SK-N-SH (cell line): ENCODE data around the gene INPP5K. TPM values are rescaled to one million over a fixed set of nuclear protein-coding genes. Genes with fewer than 3 reads are reported as not detected.

Source experiments
- CTCF ChIA-PET: fragments of 300-600, 350-600 bp; formaldehyde crosslinking; extraction: SDS; loops from one replicate; lab custom pipeline; 2021; lab: Yijun Ruan, JAX
- POLR2A ChIA-PET: fragments of 350-600 bp; sonication (Branson Sonifier 250); formaldehyde crosslinking; extraction: SDS; loops from one replicate; lab custom pipeline; 2020; ENCODE audit warnings: antibody characterized with exemption, inconsistent platforms; lab: Yijun Ruan, JAX
- DNase-seq: peaks from one replicate; pipeline ENCODE4 v3.0.0; 2012
- H2AFZ ChIP-seq: fragments of 200-600 bp; sonication (generic); 2 replicates; pipeline ENCODE4 v1.8.1; 2016; ENCODE audit warnings: antibody characterized with exemption, mild to moderate bottlenecking, low read depth
- H3F3A ChIP-seq: fragments of 200-600 bp; sonication (generic); replicated peaks from 2 replicates; pipeline ENCODE3; 2016; ENCODE audit warnings: antibody characterized with exemption, mild to moderate bottlenecking; ENCODE audit not compliant: insufficient read depth
- H3K27ac ChIP-seq, 2 experiments: fragments of 200-500 bp in 1 of 2; fragments of 200-600 bp in 1 of 2; sonication (Bioruptor generic) in 1 of 2; sonication (generic), shearing (Covaris generic) in 1 of 2; 2 replicates each; pipeline versions ENCODE4 v1.5.1 to v1.6.1; 2014 to 2016; ENCODE audit warnings: low read depth in 2 of 2, inconsistent platforms in 1 of 2, low read length in 1 of 2, mild to moderate bottlenecking in 1 of 2, mixed read lengths in 1 of 2
- H3K27me3 ChIP-seq: fragments of 200-600 bp; sonication (generic), shearing (Covaris generic); 2 replicates; pipeline ENCODE4 v1.6.1; 2016; ENCODE audit warnings: mixed run types; ENCODE audit not compliant: insufficient read depth
- H3K36me3 ChIP-seq, 2 experiments: fragments of 200-500 bp in 1 of 2; fragments of 200-600 bp in 1 of 2; sonication (Bioruptor generic) in 1 of 2; sonication (generic) in 1 of 2; replicated peaks in 1 of 2; 2 replicates each; pipeline versions ENCODE3 to v1.5.1; 2014 to 2016; ENCODE audit warnings: low read length in 1 of 2, mild to moderate bottlenecking in 1 of 2; ENCODE audit not compliant: insufficient read depth in 2 of 2, control insufficient read depth in 1 of 2
- H3K4me1 ChIP-seq, 2 experiments: fragments of 200-500 bp in 1 of 2; fragments of 200-600 bp in 1 of 2; sonication (Bioruptor generic) in 1 of 2; sonication (generic), shearing (Covaris generic) in 1 of 2; 2 replicates each; pipeline versions ENCODE4 v1.5.1 to v1.6.1; 2014 to 2016; ENCODE audit warnings: low read depth in 1 of 2, low read length in 1 of 2, mixed run types in 1 of 2; ENCODE audit not compliant: insufficient read depth in 2 of 2, control insufficient read depth in 1 of 2
- H3K4me2 ChIP-seq: fragments of 200-600 bp; sonication (generic), shearing (Covaris generic); 2 replicates; pipeline ENCODE4 v1.6.1; 2017; ENCODE audit warnings: mixed run types
- H3K4me3 ChIP-seq, 2 experiments: fragments of 200-500 bp in 1 of 2; fragments of 200-600 bp in 1 of 2; sonication (Bioruptor generic) in 1 of 2; sonication (generic), shearing (Covaris generic) in 1 of 2; 2 replicates each; pipeline versions ENCODE4 v1.5.1 to v1.8.1; 2014 to 2016; ENCODE audit warnings: low read depth in 2 of 2, inconsistent platforms in 1 of 2, low read length in 1 of 2, mild to moderate bottlenecking in 1 of 2, mixed read lengths in 1 of 2, moderate library complexity in 1 of 2
- H3K79me2 ChIP-seq: fragments of 200-600 bp; sonication (generic); 2 replicates; pipeline ENCODE4 v1.8.1; 2017; ENCODE audit warnings: mild to moderate bottlenecking; ENCODE audit not compliant: insufficient read depth
- H3K9ac ChIP-seq: fragments of 200-600 bp; sonication (generic); 2 replicates; pipeline ENCODE4 v1.6.1; 2017; ENCODE audit warnings: mixed run types
- H3K9me2 ChIP-seq: fragments of 200-600 bp; sonication (generic); 2 replicates; pipeline ENCODE4 v1.6.1; 2017; ENCODE audit warnings: mixed run types
- H3K9me3 ChIP-seq: fragments of 200-600 bp; sonication (generic); 2 replicates; pipeline ENCODE4 v1.6.1; 2017; ENCODE audit warnings: mixed run types, mild to moderate bottlenecking, moderate library complexity
- H4K20me1 ChIP-seq: fragments of 200-600 bp; sonication (generic); 2 replicates; pipeline ENCODE4 v1.6.1; 2017; ENCODE audit warnings: mild to moderate bottlenecking, mixed run types; ENCODE audit not compliant: insufficient read depth
- CHD2 ChIP-seq: fragments of 150-350 bp; IDR thresholded peaks from 2 replicates; pipeline ENCODE4 v1.6.1; 2018; ENCODE audit warnings: low read length; ENCODE audit not compliant: partially characterized antibody
- ELF1 ChIP-seq: IDR thresholded peaks from 2 replicates; pipeline ENCODE4 v1.4.0; 2012
- EP300 ChIP-seq, 2 experiments: IDR thresholded peaks; 2 replicates each; pipeline versions ENCODE4 v1.4.0 to v1.6.1; 2012; ENCODE audit warnings: borderline replicate concordance in 1 of 2, low read depth in 1 of 2, low read length in 1 of 2
- FOSL2 ChIP-seq: IDR thresholded peaks from 2 replicates; pipeline ENCODE4 v1.4.0; 2012; ENCODE audit warnings: low read depth, mild to moderate bottlenecking, moderate library complexity, borderline replicate concordance
- FOXJ3 ChIP-seq: sonication (generic); formaldehyde crosslinking; IDR thresholded peaks from 2 replicates; pipeline ENCODE4 v1.5.1; 2020; ENCODE audit warnings: mild to moderate bottlenecking, missing genetic modification reagents
- FOXM1 ChIP-seq: IDR thresholded peaks from 2 replicates; pipeline ENCODE4 v1.4.0; 2012; ENCODE audit warnings: low read depth, mild to moderate bottlenecking
- GABPA ChIP-seq: IDR thresholded peaks from 2 replicates; pipeline ENCODE4 v1.4.0; 2012; ENCODE audit warnings: low read depth, mild to moderate bottlenecking
- GATA2 ChIP-seq: sonication (generic); formaldehyde crosslinking; IDR thresholded peaks from 2 replicates; pipeline ENCODE4 v1.5.0; 2020; ENCODE audit warnings: mild to moderate bottlenecking, missing genetic modification reagents
- JUND ChIP-seq: IDR thresholded peaks from 2 replicates; pipeline ENCODE4 v1.4.0; 2012
- MEF2A ChIP-seq: IDR thresholded peaks from 2 replicates; pipeline ENCODE4 v1.4.0; 2012; ENCODE audit warnings: low read depth, borderline replicate concordance
- MXI1 ChIP-seq: IDR thresholded peaks from 2 replicates; pipeline ENCODE4 v1.6.1; 2012; ENCODE audit warnings: mild to moderate bottlenecking, low read depth, low read length, improper control_type of control experiment
- NFIC ChIP-seq: IDR thresholded peaks from 2 replicates; pipeline ENCODE4 v1.4.0; 2012; ENCODE audit warnings: borderline replicate concordance
- POLR2AphosphoS5 ChIP-seq: IDR thresholded peaks from 2 replicates; pipeline ENCODE4 v1.6.1; 2012; ENCODE audit warnings: low read depth, low read length
- RCOR1 ChIP-seq: fragments of 150-350 bp; IDR thresholded peaks from 2 replicates; pipeline ENCODE4 v1.6.1; 2017; ENCODE audit warnings: antibody characterized with exemption, low read length
- RFX5 ChIP-seq: IDR thresholded peaks from 2 replicates; pipeline ENCODE4 v1.6.1; 2012; ENCODE audit warnings: mild to moderate bottlenecking, improper control_type of control experiment, low read length
- RXRA ChIP-seq: IDR thresholded peaks from 2 replicates; pipeline ENCODE4 v1.4.0; 2012; ENCODE audit warnings: low read depth, mild to moderate bottlenecking, borderline replicate concordance
- SIN3A ChIP-seq: IDR thresholded peaks from 2 replicates; pipeline ENCODE4 v1.6.1; 2012; ENCODE audit warnings: low read depth, mild to moderate bottlenecking, low read length, moderate library complexity, borderline replicate concordance
- TCF12 ChIP-seq: IDR thresholded peaks from 2 replicates; pipeline ENCODE4 v1.4.0; 2012
- YY1 ChIP-seq: IDR thresholded peaks from 2 replicates; pipeline ENCODE4 v1.4.0; 2012; ENCODE audit warnings: low read depth, mild to moderate bottlenecking
- WGBS: methylation state at CpG from one replicate; pipeline ENCODE4 v1.1.6; 2017; ENCODE audit warnings: low lambda C conversion rate; 5-methylcytosine and 5-hydroxymethylcytosine counted together
- polyA plus RNA-seq, 3 experiments: library from polyadenylated mRNA; depleted of rRNA; stranded (reverse); fragments of >200 nt; gene quantifications; 2 replicates each; pipeline ENCODE4 v1.2.3, GENCODE V29; 2012
- TF ChIP-seq, protein P1 (sequence below): fragments of 200-600 bp; sonication (generic); IDR thresholded peaks from 2 replicates; pipeline ENCODE4 v1.6.1; 2017; ENCODE audit warnings: antibody characterized with exemption, mild to moderate bottlenecking, moderate library complexity
- TF ChIP-seq, protein P2 (sequence below): IDR thresholded peaks from 2 replicates; pipeline ENCODE4; 2012
- TF ChIP-seq, protein P3 (sequence below): IDR thresholded peaks from 2 replicates; pipeline ENCODE4 v1.4.0; 2012; ENCODE audit warnings: low read depth, borderline replicate concordance
- TF ChIP-seq, protein P4 (sequence below): fragments of 150-350 bp; IDR thresholded peaks from 2 replicates; pipeline ENCODE4 v1.6.1; 2016; ENCODE audit warnings: mild to moderate bottlenecking, low read depth, low read length
- TF ChIP-seq, protein P5 (sequence below): IDR thresholded peaks from 2 replicates; pipeline ENCODE4 v1.4.0; 2012; ENCODE audit warnings: low read depth

INPP5K gene
- polyA plus RNA-seq, 1 of the 3 experiments (the other 2 are of a cell fraction) = 26.2 TPM

DNA sequence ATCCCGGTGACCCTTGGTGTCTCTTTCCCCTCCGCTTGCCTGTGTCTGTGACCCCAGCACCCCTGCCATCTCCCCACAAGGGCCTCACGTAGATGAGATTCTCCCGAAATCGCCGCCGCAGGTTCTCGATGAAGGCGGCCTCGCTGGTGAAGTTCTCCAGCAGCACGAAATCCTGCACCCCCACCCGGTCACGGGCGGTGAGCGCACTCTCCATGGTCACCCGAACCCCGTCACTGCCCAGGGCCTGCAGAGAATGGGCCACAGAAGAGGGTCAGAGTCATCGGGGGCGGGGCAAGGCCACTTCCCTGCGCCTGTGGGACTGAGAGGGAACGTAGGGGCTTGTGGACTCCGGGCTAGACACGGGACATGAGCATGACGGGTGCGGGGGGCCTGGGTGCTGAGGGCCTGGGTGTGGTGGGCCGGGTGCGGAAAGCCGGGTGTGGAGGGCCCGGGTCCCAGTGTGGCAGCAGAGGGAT lies 32.3 kb downstream of the INPP5K start:
- H3F3A ChIP-seq = peaks cover 8% of the 10 kb centered on the region
- TF ChIP-seq, protein P1, sequence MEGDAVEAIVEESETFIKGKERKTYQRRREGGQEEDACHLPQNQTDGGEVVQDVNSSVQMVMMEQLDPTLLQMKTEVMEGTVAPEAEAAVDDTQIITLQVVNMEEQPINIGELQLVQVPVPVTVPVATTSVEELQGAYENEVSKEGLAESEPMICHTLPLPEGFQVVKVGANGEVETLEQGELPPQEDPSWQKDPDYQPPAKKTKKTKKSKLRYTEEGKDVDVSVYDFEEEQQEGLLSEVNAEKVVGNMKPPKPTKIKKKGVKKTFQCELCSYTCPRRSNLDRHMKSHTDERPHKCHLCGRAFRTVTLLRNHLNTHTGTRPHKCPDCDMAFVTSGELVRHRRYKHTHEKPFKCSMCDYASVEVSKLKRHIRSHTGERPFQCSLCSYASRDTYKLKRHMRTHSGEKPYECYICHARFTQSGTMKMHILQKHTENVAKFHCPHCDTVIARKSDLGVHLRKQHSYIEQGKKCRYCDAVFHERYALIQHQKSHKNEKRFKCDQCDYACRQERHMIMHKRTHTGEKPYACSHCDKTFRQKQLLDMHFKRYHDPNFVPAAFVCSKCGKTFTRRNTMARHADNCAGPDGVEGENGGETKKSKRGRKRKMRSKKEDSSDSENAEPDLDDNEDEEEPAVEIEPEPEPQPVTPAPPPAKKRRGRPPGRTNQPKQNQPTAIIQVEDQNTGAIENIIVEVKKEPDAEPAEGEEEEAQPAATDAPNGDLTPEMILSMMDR = no peak
- TF ChIP-seq, protein P2, sequence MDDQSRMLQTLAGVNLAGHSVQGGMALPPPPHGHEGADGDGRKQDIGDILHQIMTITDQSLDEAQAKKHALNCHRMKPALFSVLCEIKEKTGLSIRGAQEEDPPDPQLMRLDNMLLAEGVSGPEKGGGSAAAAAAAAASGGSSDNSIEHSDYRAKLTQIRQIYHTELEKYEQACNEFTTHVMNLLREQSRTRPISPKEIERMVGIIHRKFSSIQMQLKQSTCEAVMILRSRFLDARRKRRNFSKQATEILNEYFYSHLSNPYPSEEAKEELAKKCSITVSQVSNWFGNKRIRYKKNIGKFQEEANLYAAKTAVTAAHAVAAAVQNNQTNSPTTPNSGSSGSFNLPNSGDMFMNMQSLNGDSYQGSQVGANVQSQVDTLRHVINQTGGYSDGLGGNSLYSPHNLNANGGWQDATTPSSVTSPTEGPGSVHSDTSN = no peak
- TF ChIP-seq MEF2A = no peak
- no peak for TF ChIP-seq EP300 (IDR thresholded peaks at IDR 0.05; ENCODE audit: borderline replicate concordance in 1 of 2, low read depth in 1 of 2, low read length in 1 of 2)
- no peak for TF ChIP-seq RCOR1
- no peak for TF ChIP-seq GATA2 (CRISPR knock-in tag)
- no peak for TF ChIP-seq FOXM1
- TF ChIP-seq FOXJ3 (CRISPR knock-in tag) = no peak
- TF ChIP-seq CHD2 = no peak
- no peak for TF ChIP-seq RXRA
- TF ChIP-seq YY1 = no peak
- no peak for TF ChIP-seq JUND
- H3K36me3 ChIP-seq = peaks cover 25 to 27% of the 10 kb centered on the region in 2 experiments
- DNase-seq = no peak
- no peak overlapping the region for H2AFZ ChIP-seq
- H3K9me3 ChIP-seq = no peaks in the 10 kb centered on the region
- no peaks in the 10 kb centered on the region for H3K9me2 ChIP-seq
- no peak overlapping the region for H3K9ac ChIP-seq
- WGBS = 96% methylated on average over 29 of the region's 29 CpGs
- H3K27me3 ChIP-seq = no peaks in the 10 kb centered on the region
- no peak overlapping the region for H3K4me3 ChIP-seq
- ChIA-PET POLR2A (no interaction called here), CTCF (interaction anchor here (1.1 to 1.4 kb wide), 2 partner anchors 32 to 90 kb away, joined by 3 to 4 read pairs; partner anchors contain the start of gene INPP5K)
- peaks cover 58% of the 10 kb centered on the region for H3K79me2 ChIP-seq
- no peak overlapping the region; a peak in 1 of 4 replicates for H3K27ac ChIP-seq
- H3K4me1 ChIP-seq = peaks cover 9 to 19% of the 10 kb centered on the region in 2 experiments; a peak in 2 of 4 replicates
- no peaks in the 10 kb centered on the region for H4K20me1 ChIP-seq
- H3K4me2 ChIP-seq = peak overlapping the region; percentile 95; the same call in 1 of the 2 replicates

DNA sequence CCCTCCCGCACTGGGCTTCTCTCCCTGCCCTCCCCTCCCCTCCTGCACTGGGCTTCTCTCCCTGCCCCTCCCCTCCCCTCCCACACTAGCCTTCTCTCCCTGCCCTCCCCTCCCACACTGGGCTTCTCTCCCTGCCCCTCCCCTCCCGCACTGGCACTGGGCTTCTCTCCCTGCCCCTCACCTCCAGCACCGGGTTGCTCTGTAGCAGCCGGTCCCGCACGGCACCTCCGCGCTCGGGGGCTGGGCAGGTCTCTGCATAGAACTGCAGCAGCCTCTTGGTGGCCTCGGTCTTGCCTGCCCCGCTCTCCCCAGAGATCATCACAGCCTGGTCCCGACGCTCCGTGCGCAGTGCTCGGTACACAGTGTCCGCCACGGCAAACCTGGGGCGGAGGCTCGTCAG lies 33.7 kb downstream of the INPP5K start:
- peaks cover 49% of the 10 kb centered on the region for H3K79me2 ChIP-seq
- H3K4me1 ChIP-seq = peaks cover 1 to 9% of the 10 kb centered on the region in 2 experiments; a peak in 1 of 4 replicates
- peaks cover 25 to 38% of the 10 kb centered on the region in 2 experiments for H3K36me3 ChIP-seq
- no peak overlapping the region for H2AFZ ChIP-seq
- no peak overlapping the region for H3K4me3 ChIP-seq
- no peak overlapping the region for H3K4me2 ChIP-seq
- H3K9ac ChIP-seq = no peak overlapping the region
- H3K27ac ChIP-seq = no peak overlapping the region
- POLR2A ChIA-PET = no interaction called here
- H3F3A ChIP-seq = no peaks in the 10 kb centered on the region
- no peak for DNase-seq
- H4K20me1 ChIP-seq = no peaks in the 10 kb centered on the region
- H3K27me3 ChIP-seq = no peaks in the 10 kb centered on the region
- TF ChIP-seq MXI1 (no peak), MEF2A (no peak), GABPA (no peak), FOXM1 (no peak), FOSL2 (no peak), RXRA (no peak), SIN3A (no peak), POLR2AphosphoS5 (no peak), JUND (no peak), TCF12 (no peak), NFIC (no peak), ELF1 (no peak), RFX5 (no peak)
- TF ChIP-seq, protein P3, sequence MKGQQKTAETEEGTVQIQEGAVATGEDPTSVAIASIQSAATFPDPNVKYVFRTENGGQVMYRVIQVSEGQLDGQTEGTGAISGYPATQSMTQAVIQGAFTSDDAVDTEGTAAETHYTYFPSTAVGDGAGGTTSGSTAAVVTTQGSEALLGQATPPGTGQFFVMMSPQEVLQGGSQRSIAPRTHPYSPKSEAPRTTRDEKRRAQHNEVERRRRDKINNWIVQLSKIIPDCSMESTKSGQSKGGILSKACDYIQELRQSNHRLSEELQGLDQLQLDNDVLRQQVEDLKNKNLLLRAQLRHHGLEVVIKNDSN = no peak
- TF ChIP-seq, protein P4, sequence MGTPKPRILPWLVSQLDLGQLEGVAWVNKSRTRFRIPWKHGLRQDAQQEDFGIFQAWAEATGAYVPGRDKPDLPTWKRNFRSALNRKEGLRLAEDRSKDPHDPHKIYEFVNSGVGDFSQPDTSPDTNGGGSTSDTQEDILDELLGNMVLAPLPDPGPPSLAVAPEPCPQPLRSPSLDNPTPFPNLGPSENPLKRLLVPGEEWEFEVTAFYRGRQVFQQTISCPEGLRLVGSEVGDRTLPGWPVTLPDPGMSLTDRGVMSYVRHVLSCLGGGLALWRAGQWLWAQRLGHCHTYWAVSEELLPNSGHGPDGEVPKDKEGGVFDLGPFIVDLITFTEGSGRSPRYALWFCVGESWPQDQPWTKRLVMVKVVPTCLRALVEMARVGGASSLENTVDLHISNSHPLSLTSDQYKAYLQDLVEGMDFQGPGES = no peak
- TF ChIP-seq, protein P5, sequence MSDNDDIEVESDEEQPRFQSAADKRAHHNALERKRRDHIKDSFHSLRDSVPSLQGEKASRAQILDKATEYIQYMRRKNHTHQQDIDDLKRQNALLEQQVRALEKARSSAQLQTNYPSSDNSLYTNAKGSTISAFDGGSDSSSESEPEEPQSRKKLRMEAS = no peak
- TF ChIP-seq, all 33 proteins: peak for 0
- Histone ChIP-seq H3K9me2 (no peaks in the 10 kb centered on the region), H3K9me3 (no peaks in the 10 kb centered on the region)
- 93% methylated on average over 20 of the region's 20 CpGs for WGBS
- CTCF ChIA-PET = interaction anchor here (2.5 kb wide), 1 partner anchor 117 kb away, joined by 9 read pairs; no protein-coding TSS in a partner anchor
